Neural cell (in vitro differentiated cells): Measurements from ENCODE around the gene DCBLD1. TPM values are rescaled to one million over a fixed set of nuclear protein-coding genes. Genes with fewer than 3 reads are reported as not detected.

ENCODE experiments used
- H2AFZ ChIP-seq: fragments of 200-600, 300-800 bp; sonication (generic), shearing (Covaris generic); 2 replicates; pipeline ENCODE4 v1.6.0; 2014; ENCODE audit warnings: low read depth, mild to moderate bottlenecking, antibody characterized with exemption, low read length, moderate library complexity
- H3F3A ChIP-seq: fragments of 200-600 bp; shearing (Covaris generic); 2 replicates; pipeline ENCODE4 v1.6.1; 2016; ENCODE audit warnings: mild to moderate bottlenecking, moderate library complexity, mixed read lengths, antibody characterized with exemption, low read length; ENCODE audit not compliant: insufficient read depth, poor library complexity, severe bottlenecking
- H3K27ac ChIP-seq: fragments of 200-600, 300-800 bp; sonication (generic), shearing (Covaris generic); 2 replicates; pipeline ENCODE4 v1.5.1; 2014; ENCODE audit warnings: mild to moderate bottlenecking, low read length, moderate library complexity
- H3K27me3 ChIP-seq: fragments of 300-800, 200-600 bp; sonication (generic), shearing (Covaris generic); 2 replicates; pipeline ENCODE4 v1.6.0; 2014; ENCODE audit warnings: mild to moderate bottlenecking, low read depth, low read length, moderate library complexity; ENCODE audit not compliant: insufficient read depth
- H3K36me3 ChIP-seq: fragments of 300-800, 200-600 bp; sonication (generic), shearing (Covaris generic); 2 replicates; pipeline ENCODE4 v1.5.1; 2014; ENCODE audit warnings: mild to moderate bottlenecking, antibody characterized with exemption, low read length, moderate library complexity; ENCODE audit not compliant: insufficient read depth
- H3K4me2 ChIP-seq: fragments of 300-800, 200-600 bp; sonication (generic), shearing (Covaris generic); 2 replicates; pipeline ENCODE4 v1.6.0; 2014; ENCODE audit warnings: mild to moderate bottlenecking, low read length
- H3K4me3 ChIP-seq: fragments of 300-800, 200-600 bp; sonication (generic), shearing (Covaris generic); 2 replicates; pipeline ENCODE4 v1.5.1; 2014; ENCODE audit warnings: mild to moderate bottlenecking, low read length, moderate library complexity
- H3K79me2 ChIP-seq: fragments of 200-600 bp; shearing (Covaris generic); replicated peaks from 2 replicates; pipeline ENCODE4 v1.6.0; 2014; ENCODE audit warnings: mild to moderate bottlenecking, low read length, moderate library complexity; ENCODE audit not compliant: insufficient read depth
- H3K9ac ChIP-seq: fragments of 300-800, 200-600 bp; sonication (generic), shearing (Covaris generic); 2 replicates; pipeline ENCODE4 v1.6.1; 2016; ENCODE audit warnings: mild to moderate bottlenecking, low read length, mixed read lengths
- H3K9me2 ChIP-seq: fragments of 200-600 bp; shearing (Covaris generic); 2 replicates; pipeline ENCODE4 v1.6.1; 2016; ENCODE audit warnings: mild to moderate bottlenecking, low read length, mixed read lengths; ENCODE audit not compliant: insufficient read depth
- H3K9me3 ChIP-seq: fragments of 200-600, 300-800 bp; sonication (generic), shearing (Covaris generic); 2 replicates; pipeline ENCODE4 v1.6.1; 2016; ENCODE audit warnings: mild to moderate bottlenecking, mixed run types, low read length, moderate library complexity, mixed read lengths
- H4K20me1 ChIP-seq: fragments of 200-600 bp; shearing (Covaris generic); 2 replicates; pipeline ENCODE4 v1.6.1; 2016; ENCODE audit warnings: mild to moderate bottlenecking, mixed run types; ENCODE audit not compliant: insufficient read depth
- CTCF ChIP-seq: fragments of 450-650 bp; IDR thresholded peaks from 2 replicates; pipeline ENCODE4 v1.5.1; 2014; ENCODE audit warnings: antibody characterized with exemption, mild to moderate bottlenecking, moderate library complexity; ENCODE audit not compliant: poor library complexity, severe bottlenecking
- EP300 ChIP-seq: fragments of 450-650 bp; conservative IDR thresholded peaks from 2 replicates; pipeline ENCODE4 v1.6.1; 2014; ENCODE audit warnings: antibody characterized with exemption, mild to moderate bottlenecking, moderate library complexity; ENCODE audit not compliant: poor library complexity, severe bottlenecking
- EZH2 ChIP-seq: fragments of 200-600, 300-800 bp; shearing (Covaris generic), sonication (generic); IDR thresholded peaks from 2 replicates; pipeline ENCODE4 v1.6.1; 2014; ENCODE audit warnings: antibody characterized with exemption, low read length, borderline replicate concordance, mild to moderate bottlenecking; ENCODE audit not compliant: insufficient read depth, poor library complexity, severe bottlenecking
- MXI1 ChIP-seq: fragments of 450-650 bp; conservative IDR thresholded peaks from 2 replicates; pipeline ENCODE4 v1.6.1; 2014; ENCODE audit warnings: antibody characterized with exemption, mild to moderate bottlenecking; ENCODE audit not compliant: poor library complexity, severe bottlenecking
- POLR2AphosphoS5 ChIP-seq: IDR thresholded peaks from 2 replicates; pipeline ENCODE4 v1.6.1; 2012
- RAD21 ChIP-seq: fragments of 450-650 bp; conservative IDR thresholded peaks from 2 replicates; pipeline ENCODE4 v1.6.1; 2014; ENCODE audit warnings: antibody characterized with exemption, mild to moderate bottlenecking, moderate library complexity
- REST ChIP-seq: IDR thresholded peaks from 2 replicates; pipeline ENCODE4 v1.6.1; 2012; ENCODE audit warnings: borderline replicate concordance
- SMC3 ChIP-seq: fragments of 450-650 bp; conservative IDR thresholded peaks from 2 replicates; pipeline ENCODE4 v1.6.1; 2014; ENCODE audit warnings: antibody characterized with exemption, mild to moderate bottlenecking, moderate library complexity; ENCODE audit not compliant: poor library complexity
- TAF1 ChIP-seq: IDR thresholded peaks from 2 replicates; pipeline ENCODE4 v1.6.1; 2012; ENCODE audit warnings: low read depth
- polyA plus RNA-seq: library from polyadenylated mRNA; depleted of rRNA; stranded (reverse); fragments of >200 nt; gene quantifications from 2 replicates; pipeline ENCODE4 v1.2.3, GENCODE V29; 2014

The DCBLD1 gene
- polyA plus RNA-seq, 1 donor from 2014 or later = 11.4 TPM

- Histone ChIP-seq H3K27ac (no peak overlapping the region), H4K20me1 (no peaks in the 10 kb centered on the region), H2AFZ (no peak overlapping the region), H3F3A (no peaks in the 10 kb centered on the region), H3K27me3 (no peaks in the 10 kb centered on the region), H3K4me3 (no peak overlapping the region), H3K79me2 (no peaks in the 10 kb centered on the region), H3K9me3 (no peaks in the 10 kb centered on the region), H3K9me2 (no peaks in the 10 kb centered on the region), H3K4me2 (no peak overlapping the region), H3K36me3 (no peaks in the 10 kb centered on the region), H3K9ac (no peak overlapping the region)
- no peak for TF ChIP-seq EP300
Observed at GRCh38 chr6:117548797-117549301, 66.4 kb downstream of the DCBLD1 start.

GRCh38 chr6:117549611-117550010 is 67.1 kb downstream of the DCBLD1 start:
- Histone ChIP-seq H3K9me3 (no peaks in the 10 kb centered on the region), H3K27me3 (no peaks in the 10 kb centered on the region), H3K9me2 (no peaks in the 10 kb centered on the region), H2AFZ (no peak overlapping the region), H3K79me2 (no peaks in the 10 kb centered on the region), H3F3A (no peaks in the 10 kb centered on the region), H3K9ac (no peak overlapping the region), H3K36me3 (no peaks in the 10 kb centered on the region), H3K4me2 (no peak overlapping the region), H4K20me1 (no peaks in the 10 kb centered on the region), H3K27ac (no peak overlapping the region), H3K4me3 (no peak overlapping the region)
- no peak for TF ChIP-seq POLR2AphosphoS5
- no peak for TF ChIP-seq TAF1
- no peak for TF ChIP-seq CTCF
- TF ChIP-seq SMC3 = no peak
- TF ChIP-seq RAD21 = no peak
- no peak for TF ChIP-seq EZH2
- no peak for TF ChIP-seq MXI1
- no peak for TF ChIP-seq REST
- no peak for TF ChIP-seq EP300

GRCh38 chr6:117550078-117550600 is 67.7 kb downstream of the DCBLD1 start:
- H3K9me2 ChIP-seq = no peaks in the 10 kb centered on the region
- no peak overlapping the region for H3K27ac ChIP-seq
- H3K9me3 ChIP-seq = no peaks in the 10 kb centered on the region
- no peak overlapping the region for H3K4me3 ChIP-seq
- H2AFZ ChIP-seq = no peak overlapping the region
- H4K20me1 ChIP-seq = no peaks in the 10 kb centered on the region
- TF ChIP-seq SMC3 (no peak), POLR2AphosphoS5 (no peak), TAF1 (no peak), REST (no peak), EZH2 (no peak), MXI1 (no peak), CTCF (no peak), EP300 (no peak), RAD21 (no peak)
- no peak overlapping the region for H3K4me2 ChIP-seq
- no peaks in the 10 kb centered on the region for H3F3A ChIP-seq
- no peaks in the 10 kb centered on the region for H3K79me2 ChIP-seq
- H3K9ac ChIP-seq = no peak overlapping the region
- no peaks in the 10 kb centered on the region for H3K27me3 ChIP-seq
- H3K36me3 ChIP-seq = no peaks in the 10 kb centered on the region
